Muscle of arm (tissue), 12 donors: ENCODE measurements around the gene KCNH6. TPM values are rescaled to one million over a fixed set of nuclear protein-coding genes. Genes with fewer than 3 reads are reported as not detected.

ENCODE experiments used
- polyA plus RNA-seq, 12 donors: library from polyadenylated mRNA; unstranded; fragments of 120-200 nt; gene quantifications; one replicate each; pipeline ENCODE4 v1.2.1, GENCODE V29; 2013; ENCODE audit not compliant: insufficient read length in 12 of 12

The KCNH6 gene
- polyA plus RNA-seq, 12 donors: 0.08 to 0.09 TPM; not detected in 10

Other genes starting within 250 kb of the KCNH6 start
- gene CYB561, start 77.1 kb upstream of the KCNH6 start, polyA plus RNA-seq: 10 to 100 TPM in 3 of 12 donors, 1 to 10 TPM in 8, not detected in 1; 3.8 to 16.2 (median 4.8) TPM
- gene ACE, start 46.3 kb upstream of the KCNH6 start, polyA plus RNA-seq: 10 to 100 TPM in 3 of 12 donors, 1 to 10 TPM in 8, not detected in 1; 6.0 to 21.3 (median 8.0) TPM
- 10 to 100 TPM in 11 of 12 donors, not detected in 1; 38.5 to 57.3 (median 44.0) TPM for gene DCAF7, start 27.1 kb downstream of the KCNH6 start, polyA plus RNA-seq
- gene TACO1, start 77.5 kb downstream of the KCNH6 start, polyA plus RNA-seq: 10 to 100 TPM in 11 of 12 donors, not detected in 1; 13.8 to 19.3 (median 17.1) TPM
- 10 to 100 TPM in 11 of 12 donors, not detected in 1; 18.7 to 36.2 (median 23.1) TPM for gene MAP3K3, start 99.1 kb downstream of the KCNH6 start, polyA plus RNA-seq
- 10 to 100 TPM in 3 of 12 donors, 1 to 10 TPM in 8, not detected in 1; 4.6 to 30.1 (median 7.8) TPM for gene LIMD2, start 176.8 kb downstream of the KCNH6 start, polyA plus RNA-seq
- 10 to 100 TPM in 11 of 12 donors, not detected in 1; 19.0 to 60.5 (median 27.1) TPM for gene STRADA, start 218.4 kb downstream of the KCNH6 start, polyA plus RNA-seq